Inferior parietal cortex (tissue), 1 donor: ENCODE data around the gene CASZ1.

Source experiments
- DNase-seq: peaks from one replicate; pipeline ENCODE4 v3.0.0-alpha.2; 2016; ENCODE audit errors: extremely low spot score

Gene CASZ1

GRCh38 chr1:10704368-10704882 lies 92.0 kb downstream of the CASZ1 start:
- DNase-seq, result no peak

- no peak for DNase-seq
These were observed 92.7 kb downstream of the CASZ1 start for GRCh38 chr1:10703702-10704101.

- DNase-seq, result no peak
These were observed 95.3 kb downstream of the CASZ1 start for GRCh38 chr1:10701145-10701544.

- no peak for DNase-seq
These were observed 97.0 kb downstream of the CASZ1 start for GRCh38 chr1:10699470-10699835.

- DNase-seq, result no peak
These were observed 97.5 kb downstream of the CASZ1 start for GRCh38 chr1:10698726-10699469.

GRCh38 chr1:10697621-10698160 lies 98.8 kb downstream of the CASZ1 start:
- no peak for DNase-seq

GRCh38 chr1:10696977-10697376 lies 99.5 kb downstream of the CASZ1 start:
- DNase-seq, result no peak

- peak; percentile 59 for DNase-seq
These were observed 101.5 kb downstream of the CASZ1 start for GRCh38 chr1:10694633-10695627.

GRCh38 chr1:10694274-10694632 lies 102.2 kb downstream of the CASZ1 start:
- DNase-seq, result peak; percentile 7

- DNase-seq, result peak; percentile 5
These were observed 102.8 kb downstream of the CASZ1 start for GRCh38 chr1:10693497-10694273.

- DNase-seq, result no peak
These were observed 103.3 kb downstream of the CASZ1 start for GRCh38 chr1:10693152-10693496.

- DNase-seq, result no peak
These were observed 103.9 kb downstream of the CASZ1 start for GRCh38 chr1:10692401-10693021.

GRCh38 chr1:10691740-10692125 lies 104.7 kb downstream of the CASZ1 start:
- no peak for DNase-seq

- DNase-seq, result no peak
These were observed 105.2 kb downstream of the CASZ1 start for GRCh38 chr1:10691075-10691739.

- no peak for DNase-seq
These were observed 106.0 kb downstream of the CASZ1 start for GRCh38 chr1:10690484-10690883.

- no peak for DNase-seq
These were observed 108.0 kb downstream of the CASZ1 start for GRCh38 chr1:10688409-10688786.

- DNase-seq, result no peak
These were observed 108.6 kb downstream of the CASZ1 start for GRCh38 chr1:10687782-10688408.

GRCh38 chr1:10687251-10687651 lies 109.2 kb downstream of the CASZ1 start:
- DNase-seq, result no peak

- no peak for DNase-seq
These were observed 109.9 kb downstream of the CASZ1 start for GRCh38 chr1:10686404-10687040.
